Neural crest cell (in vitro differentiated cells): ENCODE data around the gene LGALS9. TPM values are rescaled to one million over a fixed set of nuclear protein-coding genes. Genes with fewer than 3 reads are reported as not detected.
A peak's percentile ranks its signal among the peaks of the same experiment; 100 is the strongest.

Experiments used
- DNase-seq: peaks from one replicate; pipeline ENCODE4 v3.0.0; 2021; ENCODE audit warnings: low read depth, mixed read lengths, low spot score
- H3K27ac Mint-ChIP-seq: one replicate; pipeline ENCODE4 v1.8.0; 2021; ENCODE audit warnings: mild to moderate bottlenecking, mixed read lengths; ENCODE audit not compliant: unreplicated experiment
- H3K27me3 Mint-ChIP-seq: 2 replicates; pipeline ENCODE4 v1.8.0; 2021; ENCODE audit warnings: low read depth, mild to moderate bottlenecking, mixed read lengths
- H3K36me3 Mint-ChIP-seq: 2 replicates; pipeline ENCODE4 v1.8.0; 2021; ENCODE audit warnings: low read depth, mild to moderate bottlenecking, mixed read lengths
- H3K4me1 Mint-ChIP-seq: 2 replicates; pipeline ENCODE4 v1.8.0; 2021; ENCODE audit warnings: mixed read lengths
- H3K4me3 Mint-ChIP-seq: one replicate; pipeline ENCODE4 v1.8.0; 2021; ENCODE audit warnings: mild to moderate bottlenecking, mixed read lengths
- H3K9me3 Mint-ChIP-seq: 2 replicates; pipeline ENCODE4 v1.8.0; 2021; ENCODE audit warnings: mixed read lengths
- total RNA-seq: library from RNA; stranded (reverse); gene quantifications from 2 replicates; pipeline ENCODE4 v1.2.1, GENCODE V29; 2021
- TF ChIP-seq, protein P1 (sequence below): fragments of 200-600 bp; sonication (generic); conservative IDR thresholded peaks from 2 replicates; pipeline ENCODE4 v1.5.0; 2021; ENCODE audit warnings: antibody characterized with exemption, mild to moderate bottlenecking

Gene LGALS9
- total RNA-seq, 1 donor from 2014 or later = 0.84 TPM

DNA sequence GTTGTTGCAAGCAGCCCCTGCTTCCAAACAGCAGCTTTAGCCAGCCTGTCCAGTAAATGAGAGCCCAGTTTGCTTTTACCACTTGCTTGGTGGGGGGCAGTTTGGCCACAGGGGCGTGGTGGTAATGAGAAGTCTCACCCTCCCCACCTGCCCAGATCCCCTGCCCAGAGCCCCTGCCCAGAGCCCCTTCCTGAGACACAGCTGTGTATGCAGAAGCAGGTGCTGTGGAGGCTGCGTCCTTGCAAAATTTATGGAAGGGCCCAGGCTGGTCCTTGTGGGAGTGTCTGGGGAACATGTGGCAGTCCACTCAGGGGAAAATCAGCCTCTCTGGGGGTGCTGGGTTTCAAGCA, 27.6 kb upstream of the LGALS9 start:
- Mint-ChIP-seq H3K4me3 (no peak overlapping the region), H3K27me3 (no peaks in the 10 kb centered on the region), H3K36me3 (no peaks in the 10 kb centered on the region), H3K27ac (no peak overlapping the region), H3K4me1 (peaks cover 14% of the 10 kb centered on the region), H3K9me3 (no peaks in the 10 kb centered on the region)
- DNase-seq = no peak
- TF ChIP-seq, protein P1, sequence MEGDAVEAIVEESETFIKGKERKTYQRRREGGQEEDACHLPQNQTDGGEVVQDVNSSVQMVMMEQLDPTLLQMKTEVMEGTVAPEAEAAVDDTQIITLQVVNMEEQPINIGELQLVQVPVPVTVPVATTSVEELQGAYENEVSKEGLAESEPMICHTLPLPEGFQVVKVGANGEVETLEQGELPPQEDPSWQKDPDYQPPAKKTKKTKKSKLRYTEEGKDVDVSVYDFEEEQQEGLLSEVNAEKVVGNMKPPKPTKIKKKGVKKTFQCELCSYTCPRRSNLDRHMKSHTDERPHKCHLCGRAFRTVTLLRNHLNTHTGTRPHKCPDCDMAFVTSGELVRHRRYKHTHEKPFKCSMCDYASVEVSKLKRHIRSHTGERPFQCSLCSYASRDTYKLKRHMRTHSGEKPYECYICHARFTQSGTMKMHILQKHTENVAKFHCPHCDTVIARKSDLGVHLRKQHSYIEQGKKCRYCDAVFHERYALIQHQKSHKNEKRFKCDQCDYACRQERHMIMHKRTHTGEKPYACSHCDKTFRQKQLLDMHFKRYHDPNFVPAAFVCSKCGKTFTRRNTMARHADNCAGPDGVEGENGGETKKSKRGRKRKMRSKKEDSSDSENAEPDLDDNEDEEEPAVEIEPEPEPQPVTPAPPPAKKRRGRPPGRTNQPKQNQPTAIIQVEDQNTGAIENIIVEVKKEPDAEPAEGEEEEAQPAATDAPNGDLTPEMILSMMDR = no peak

DNA sequence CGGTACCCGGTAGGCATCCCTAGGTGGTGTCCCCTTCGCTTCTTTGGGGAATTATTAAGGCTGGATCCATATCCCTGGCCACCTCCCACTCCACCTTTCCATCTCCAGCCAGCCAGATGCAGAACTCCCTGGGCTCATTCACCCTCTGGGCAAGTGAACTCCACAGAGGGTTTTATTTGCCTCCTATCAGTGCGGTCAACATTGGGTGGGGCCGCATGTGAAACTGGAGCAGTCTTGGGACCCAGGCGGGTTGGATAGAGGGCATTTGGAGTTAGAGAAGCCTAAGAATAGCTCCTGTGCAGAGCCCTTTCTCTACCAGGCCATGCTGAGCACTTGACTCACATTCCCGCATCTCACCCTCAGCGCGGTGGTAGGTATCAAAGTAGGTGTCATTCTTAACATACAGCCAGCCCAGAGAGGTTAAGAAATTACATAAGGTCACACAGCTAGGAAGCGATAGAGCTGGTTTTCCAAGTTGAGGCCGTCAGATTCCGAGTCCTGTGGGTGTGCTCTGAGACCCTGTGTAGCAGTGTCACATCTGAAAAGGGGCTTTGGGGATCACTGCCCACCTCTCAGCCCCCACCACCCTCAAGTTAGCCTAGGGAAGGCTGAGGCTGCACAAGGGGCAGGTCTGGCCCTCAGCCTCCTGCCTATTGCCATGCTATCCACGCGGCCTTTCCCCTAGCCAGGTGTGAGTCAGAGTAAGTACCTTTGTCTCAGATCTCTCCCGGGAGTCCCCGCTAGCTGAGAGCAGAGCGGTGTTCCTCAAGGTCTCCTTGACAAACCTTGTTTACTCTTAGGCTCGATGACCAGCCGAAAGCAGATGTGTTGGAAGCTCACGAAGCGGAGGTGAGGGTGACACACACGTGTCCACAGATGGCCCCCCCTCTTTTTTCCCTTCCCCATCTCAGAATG, 26.9 kb upstream of the LGALS9 start:
- peaks cover 14% of the 10 kb centered on the region for H3K4me1 Mint-ChIP-seq
- DNase-seq = no peak
- H3K36me3 Mint-ChIP-seq = no peaks in the 10 kb centered on the region
- no peaks in the 10 kb centered on the region for H3K27me3 Mint-ChIP-seq
- no peaks in the 10 kb centered on the region for H3K9me3 Mint-ChIP-seq
- no peak overlapping the region for H3K27ac Mint-ChIP-seq
- no peak overlapping the region for H3K4me3 Mint-ChIP-seq
- TF ChIP-seq, protein P1 = no peak

DNA sequence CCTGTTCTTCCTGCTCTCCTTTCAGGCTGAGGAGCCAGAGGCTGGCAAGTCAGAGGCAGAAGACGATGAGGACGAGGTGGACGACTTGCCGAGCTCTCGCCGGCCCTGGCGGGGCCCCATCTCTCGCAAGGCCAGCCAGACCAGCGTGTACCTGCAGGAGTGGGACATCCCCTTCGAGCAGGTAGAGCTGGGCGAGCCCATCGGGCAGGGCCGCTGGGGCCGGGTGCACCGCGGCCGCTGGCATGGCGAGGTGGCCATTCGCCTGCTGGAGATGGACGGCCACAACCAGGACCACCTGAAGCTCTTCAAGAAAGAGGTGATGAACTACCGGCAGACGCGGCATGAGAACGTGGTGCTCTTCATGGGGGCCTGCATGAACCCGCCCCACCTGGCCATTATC, 25.6 kb upstream of the LGALS9 start:
- H3K9me3 Mint-ChIP-seq = no peaks in the 10 kb centered on the region
- no peak overlapping the region for H3K4me3 Mint-ChIP-seq
- H3K27ac Mint-ChIP-seq = no peak overlapping the region

DNA sequence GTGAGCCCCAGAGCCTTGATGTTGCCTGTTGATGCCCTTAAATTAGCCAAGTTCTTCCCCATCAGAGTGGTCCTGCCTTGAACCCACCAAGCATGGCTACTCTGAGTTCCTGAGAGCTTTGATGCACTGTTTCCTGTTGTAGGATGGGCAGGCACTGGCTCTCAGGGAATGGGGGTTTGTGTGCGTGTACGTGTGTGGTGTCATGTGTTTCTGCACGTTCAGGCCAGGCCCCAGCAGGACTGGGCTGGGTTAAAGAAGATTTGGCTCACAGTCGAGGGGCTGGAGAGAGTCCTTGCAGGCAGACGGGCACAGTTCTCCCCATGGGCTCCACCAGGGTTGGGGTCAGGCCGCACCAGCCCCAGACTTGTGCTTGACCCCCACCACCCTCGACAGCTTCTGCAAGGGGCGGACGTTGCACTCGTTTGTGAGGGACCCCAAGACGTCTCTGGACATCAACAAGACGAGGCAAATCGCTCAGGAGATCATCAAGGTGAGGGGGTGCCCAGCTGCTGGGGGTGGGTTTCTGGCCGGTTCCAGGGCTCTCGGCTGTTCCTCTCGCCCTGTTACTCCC, 23.4 kb upstream of the LGALS9 start:
- Mint-ChIP-seq H3K9me3 (no peaks in the 10 kb centered on the region), H3K27me3 (no peaks in the 10 kb centered on the region), H3K27ac (peak overlapping the region; percentile 43), H3K4me3 (no peak overlapping the region), H3K36me3 (no peaks in the 10 kb centered on the region), H3K4me1 (peaks cover 4% of the 10 kb centered on the region)
- TF ChIP-seq, protein P1 = no peak
- no peak for DNase-seq

More for the DNA sequence above, 25.6 kb upstream of the LGALS9 start:
- DNase-seq = no peak
- no peaks in the 10 kb centered on the region for H3K36me3 Mint-ChIP-seq
- TF ChIP-seq, protein P1 = no peak
- H3K4me1 Mint-ChIP-seq = peaks cover 10% of the 10 kb centered on the region
- no peaks in the 10 kb centered on the region for H3K27me3 Mint-ChIP-seq

DNA sequence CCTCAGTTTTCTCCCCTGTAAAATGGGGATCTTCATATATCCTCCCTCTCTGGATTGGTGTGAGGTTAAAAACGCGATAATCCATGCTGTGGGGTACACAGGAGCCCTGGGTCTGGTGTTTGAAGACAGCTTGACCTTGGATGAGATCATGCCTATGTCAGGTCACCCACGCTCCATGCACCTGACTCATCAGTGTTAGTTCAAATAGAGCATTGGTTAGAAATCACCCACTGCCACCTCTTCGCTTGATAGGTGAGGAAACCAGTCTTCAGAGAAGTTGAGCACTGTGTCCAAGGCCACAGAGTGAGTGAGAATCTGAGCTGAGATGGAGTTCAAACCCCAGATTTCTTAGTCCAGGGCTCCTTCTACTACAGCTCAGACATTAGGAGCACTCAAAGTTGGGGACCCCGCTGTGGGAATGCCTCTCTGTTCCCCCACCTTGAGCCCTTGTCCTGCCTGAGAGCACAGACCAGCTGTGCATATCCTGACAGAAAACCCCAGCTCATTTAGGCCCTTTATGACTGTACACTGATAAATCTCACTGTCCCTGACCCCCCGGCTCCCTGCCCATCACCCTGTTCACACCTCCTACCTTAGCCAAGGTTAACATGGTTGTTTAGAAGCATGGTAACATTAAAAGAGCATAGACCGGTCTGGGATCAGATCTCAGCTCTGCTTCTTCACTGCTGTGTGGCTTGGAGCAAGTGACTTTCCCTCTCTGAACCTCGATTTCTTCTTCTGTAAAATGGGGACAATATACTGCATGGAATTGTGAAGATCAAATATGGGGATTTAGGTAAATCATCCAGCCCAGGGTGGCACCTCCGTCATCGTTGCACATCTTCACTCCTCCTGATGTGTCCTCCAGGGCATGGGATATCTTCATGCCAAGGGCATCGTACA, 22.4 kb upstream of the LGALS9 start:
- Mint-ChIP-seq H3K4me3 (no peak overlapping the region), H3K27me3 (no peaks in the 10 kb centered on the region), H3K36me3 (no peaks in the 10 kb centered on the region), H3K9me3 (no peaks in the 10 kb centered on the region), H3K27ac (peak overlapping the region; percentile 19), H3K4me1 (no peaks in the 10 kb centered on the region)
- TF ChIP-seq, protein P1 = no peak
- DNase-seq = no peak
